HG03060 (cell line): ENCODE data around the gene SEMA3A.

Experiments used
- ATAC-seq: cut with Tn5 transposase; IDR thresholded peaks from one replicate; pipeline ENCODE4 v1.9.1; 2021; ENCODE audit warnings: low read depth, moderate number of reproducible peaks; ENCODE audit not compliant: unreplicated experiment

The SEMA3A gene

GRCh38 chr7:84199216-84199615 lies 4.6 kb upstream of the SEMA3A start:
- ATAC-seq = no peak

- ATAC-seq = no peak
These were observed 1.5 kb upstream of the SEMA3A start for GRCh38 chr7:84196084-84196503.

GRCh38 chr7:84195295-84196060 lies 889 bp upstream of the SEMA3A start:
- no peak for ATAC-seq

- no peak for ATAC-seq
These were observed 842 bp downstream of the SEMA3A start for GRCh38 chr7:84193747-84194146.

- ATAC-seq = no peak
These were observed 2.7 kb downstream of the SEMA3A start for GRCh38 chr7:84191842-84192241.

GRCh38 chr7:84191261-84191660 lies 3.3 kb downstream of the SEMA3A start:
- no peak for ATAC-seq

GRCh38 chr7:84190016-84190705 lies 4.4 kb downstream of the SEMA3A start:
- no peak for ATAC-seq

- ATAC-seq = no peak
These were observed 5.7 kb downstream of the SEMA3A start for GRCh38 chr7:84188786-84189405.

GRCh38 chr7:84187813-84188510 lies 6.6 kb downstream of the SEMA3A start:
- no peak for ATAC-seq

GRCh38 chr7:84187087-84187805 lies 7.3 kb downstream of the SEMA3A start:
- no peak for ATAC-seq

- ATAC-seq = no peak
These were observed 10.8 kb downstream of the SEMA3A start for GRCh38 chr7:84183741-84184140.

- no peak for ATAC-seq
These were observed 12.3 kb downstream of the SEMA3A start for GRCh38 chr7:84182301-84182700.

- no peak for ATAC-seq
These were observed 13.0 kb downstream of the SEMA3A start for GRCh38 chr7:84181628-84182027.

GRCh38 chr7:84177758-84178412 lies 16.7 kb downstream of the SEMA3A start:
- no peak for ATAC-seq

- ATAC-seq = no peak
These were observed 17.9 kb downstream of the SEMA3A start for GRCh38 chr7:84176716-84177115.

GRCh38 chr7:84175461-84175860 lies 19.1 kb downstream of the SEMA3A start:
- ATAC-seq = no peak

GRCh38 chr7:84170646-84171045 lies 23.9 kb downstream of the SEMA3A start:
- no peak for ATAC-seq

- no peak for ATAC-seq
These were observed 32.0 kb downstream of the SEMA3A start for GRCh38 chr7:84162584-84162983.

- no peak for ATAC-seq
These were observed 32.5 kb downstream of the SEMA3A start for GRCh38 chr7:84162125-84162524.

- ATAC-seq = no peak
These were observed 33.2 kb downstream of the SEMA3A start for GRCh38 chr7:84161398-84161797.
